ENCODE results near the gene NEUROD2. TPM values are rescaled to one million over a fixed set of nuclear protein-coding genes. Genes with fewer than 3 reads are reported as not detected.

The NEUROD2 gene
- total RNA-seq, 1 experiment from 2014 or later = 0.02 TPM

DNA sequence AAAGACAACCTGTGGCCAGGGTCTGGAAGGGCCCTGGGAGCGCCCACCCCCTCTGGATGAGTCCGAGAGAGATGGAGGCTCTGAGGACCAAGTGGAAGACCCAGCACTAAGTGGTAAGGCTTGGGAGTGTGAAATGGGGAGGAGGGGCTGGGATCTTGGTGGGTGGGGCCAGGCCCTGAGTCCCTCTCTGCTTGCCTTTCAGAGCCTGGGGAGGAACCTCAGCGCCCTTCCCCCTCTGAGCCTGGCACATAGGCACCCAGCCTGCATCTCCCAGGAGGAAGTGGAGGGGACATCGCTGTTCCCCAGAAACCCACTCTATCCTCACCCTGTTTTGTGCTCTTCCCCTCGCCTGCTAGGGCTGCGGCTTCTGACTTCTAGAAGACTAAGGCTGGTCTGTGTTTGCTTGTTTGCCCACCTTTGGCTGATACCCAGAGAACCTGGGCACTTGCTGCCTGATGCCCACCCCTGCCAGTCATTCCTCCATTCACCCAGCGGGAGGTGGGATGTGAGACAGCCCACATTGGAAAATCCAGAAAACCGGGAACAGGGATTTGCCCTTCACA lies 28.0 kb upstream of the NEUROD2 start:
- no peak for DNase-seq (ENCODE audit: low spot score)

DNA sequence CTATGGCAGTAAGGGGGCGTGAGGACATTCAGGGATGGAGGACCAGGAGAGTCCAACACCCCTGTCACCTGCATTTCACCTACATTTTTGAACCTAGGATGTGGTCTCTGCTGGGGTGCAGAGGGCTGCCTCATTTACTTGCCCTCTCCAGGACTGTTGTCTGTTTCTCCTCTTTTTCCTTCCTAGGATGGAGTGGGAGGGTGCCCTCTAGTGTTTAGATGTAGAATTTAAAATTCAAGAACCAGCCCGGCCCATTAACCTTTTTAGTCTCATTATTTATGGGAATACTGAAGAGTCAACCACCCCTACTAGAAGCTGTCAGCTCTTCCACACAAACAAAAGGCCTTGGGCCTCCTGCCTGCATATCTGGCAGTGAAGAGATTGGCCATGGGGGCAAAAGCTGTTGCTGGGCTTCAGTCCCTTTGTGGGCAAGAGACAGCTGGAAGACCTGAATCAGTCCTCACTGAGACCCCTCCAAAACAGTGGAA lies 26.7 kb upstream of the NEUROD2 start:
- DNase-seq (ENCODE audit: low spot score) = no peak

DNA sequence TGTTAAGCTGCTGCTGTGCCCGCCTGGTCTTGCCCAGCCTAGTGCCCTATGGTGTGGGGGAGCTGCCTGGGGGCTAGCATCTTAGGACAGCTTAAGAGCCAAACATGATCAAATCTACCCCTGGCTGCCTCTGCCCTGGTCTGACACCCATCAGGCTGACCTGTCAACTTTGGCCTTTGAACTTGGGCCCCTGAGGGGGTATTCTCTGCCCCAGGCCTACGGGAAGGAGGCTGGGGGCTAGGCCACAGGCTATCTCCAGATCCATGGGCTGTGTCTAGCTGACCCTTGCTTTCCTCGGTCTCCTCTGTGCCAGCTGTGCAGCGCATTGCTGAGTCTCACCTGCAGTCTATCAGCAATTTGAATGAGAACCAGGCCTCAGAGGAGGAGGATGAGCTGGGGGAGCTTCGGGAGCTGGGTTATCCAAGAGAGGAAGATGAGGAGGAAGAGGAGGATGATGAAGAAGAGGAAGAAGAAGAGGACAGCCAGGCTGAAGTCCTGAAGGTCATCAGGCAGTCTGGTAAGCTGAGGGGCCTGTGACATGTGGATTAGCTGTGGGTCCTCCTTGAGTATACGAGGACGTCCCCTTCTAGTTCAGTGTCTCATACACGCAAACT lies 26.0 kb upstream of the NEUROD2 start:
- DNase-seq (ENCODE audit: low spot score) = no peak

DNA sequence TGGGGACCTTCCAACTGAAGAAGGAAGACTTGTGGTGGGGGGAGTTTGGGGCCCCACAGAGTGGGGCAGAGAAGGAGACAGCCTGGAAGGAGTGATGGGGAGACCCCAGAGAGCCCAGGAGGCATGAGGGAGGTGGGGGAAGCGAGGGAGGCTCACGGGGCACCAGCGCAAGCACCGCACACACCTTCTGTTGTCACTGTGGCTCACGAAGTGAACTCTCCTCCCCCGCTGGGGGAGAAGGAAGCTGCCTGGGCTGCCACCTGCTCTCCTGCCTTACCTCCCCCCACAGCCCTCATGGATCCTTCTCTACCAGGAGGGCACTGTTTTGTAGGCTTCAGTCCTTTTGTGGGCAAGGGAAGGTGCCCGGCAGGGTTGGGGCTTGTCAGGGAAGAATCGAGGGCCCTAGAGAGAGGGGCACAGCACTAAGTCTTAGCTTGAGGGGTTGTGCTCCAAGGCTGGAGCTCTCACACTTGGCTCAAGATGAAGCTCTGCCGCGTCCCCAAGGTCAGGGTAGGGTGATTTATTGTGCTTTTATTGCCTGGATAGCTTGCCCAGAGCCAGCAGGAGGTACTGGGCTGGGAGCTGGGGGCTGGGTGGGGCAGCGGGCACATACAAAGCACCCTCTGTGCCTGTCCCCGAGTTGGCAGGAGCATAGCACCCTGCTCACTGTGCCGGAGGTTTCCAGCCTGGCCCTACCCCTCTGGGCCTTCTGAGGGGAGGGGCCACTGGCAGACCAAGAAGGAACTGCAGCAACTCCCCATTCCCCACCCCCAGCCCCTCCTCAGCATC lies 24.6 kb upstream of the NEUROD2 start:
- DNase-seq (ENCODE audit: low spot score) = no peak

DNA sequence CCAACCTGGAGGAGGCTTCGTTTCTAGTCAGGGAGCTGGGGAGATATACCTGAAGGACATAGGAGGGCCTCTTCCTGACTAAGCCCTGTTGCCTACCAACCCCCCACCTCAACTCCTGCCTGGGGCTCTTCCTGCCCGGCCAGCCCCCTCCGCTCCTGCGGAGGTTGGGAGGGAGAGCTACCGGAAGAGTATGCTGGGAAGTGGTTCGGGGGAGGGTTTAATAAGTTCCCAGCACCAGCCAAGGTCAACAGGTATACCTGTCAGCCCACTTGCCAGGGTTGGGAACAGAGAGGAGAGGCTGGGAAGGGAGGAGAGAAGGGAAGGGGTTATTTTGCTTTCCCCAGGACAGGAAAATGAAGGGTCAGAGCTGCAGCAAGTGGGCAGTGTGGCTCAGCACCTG lies 23.7 kb upstream of the NEUROD2 start:
- no peak for DNase-seq (ENCODE audit: low spot score)

DNA sequence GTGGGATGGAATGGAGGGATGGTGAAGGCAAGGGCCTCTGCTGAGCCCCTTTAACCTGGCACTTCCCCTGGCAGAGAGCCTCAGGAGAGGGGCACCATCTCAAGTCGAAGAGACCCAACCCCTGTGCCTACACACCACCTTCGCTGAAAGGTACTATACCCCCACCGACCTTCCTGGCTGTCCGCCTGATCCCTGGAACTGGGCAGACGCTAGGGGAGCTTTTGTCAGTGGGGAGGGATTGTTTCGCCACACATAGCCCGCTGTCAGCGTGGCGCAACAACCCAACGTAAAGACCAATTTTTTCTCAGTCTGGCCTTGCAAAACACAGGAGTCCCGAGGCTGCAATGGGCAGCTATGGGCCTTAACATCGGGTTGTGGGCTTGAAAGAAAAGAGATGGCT lies 22.2 kb upstream of the NEUROD2 start:
- no peak for DNase-seq (ENCODE audit: low spot score)

DNA sequence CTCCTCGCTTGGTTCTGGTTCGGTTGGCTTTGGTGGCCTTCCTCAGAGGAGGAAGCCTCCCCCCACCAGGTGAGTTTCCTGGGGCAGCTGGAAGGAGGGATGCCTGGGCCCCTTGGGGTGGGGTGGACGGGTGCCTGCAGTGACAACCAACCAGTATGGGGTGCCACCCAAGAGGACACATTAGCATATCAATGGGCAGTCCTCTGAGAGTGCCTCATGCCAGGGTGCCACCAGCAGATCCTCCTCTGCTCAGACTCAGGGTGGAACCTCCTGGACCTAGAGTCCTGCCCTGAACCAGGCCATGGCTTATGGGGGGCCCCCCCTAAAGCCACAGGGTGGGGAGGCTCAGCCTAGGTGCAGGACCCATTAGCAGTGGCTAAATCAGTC lies 21.8 kb upstream of the NEUROD2 start:
- no peak for DNase-seq (ENCODE audit: low spot score)

DNA sequence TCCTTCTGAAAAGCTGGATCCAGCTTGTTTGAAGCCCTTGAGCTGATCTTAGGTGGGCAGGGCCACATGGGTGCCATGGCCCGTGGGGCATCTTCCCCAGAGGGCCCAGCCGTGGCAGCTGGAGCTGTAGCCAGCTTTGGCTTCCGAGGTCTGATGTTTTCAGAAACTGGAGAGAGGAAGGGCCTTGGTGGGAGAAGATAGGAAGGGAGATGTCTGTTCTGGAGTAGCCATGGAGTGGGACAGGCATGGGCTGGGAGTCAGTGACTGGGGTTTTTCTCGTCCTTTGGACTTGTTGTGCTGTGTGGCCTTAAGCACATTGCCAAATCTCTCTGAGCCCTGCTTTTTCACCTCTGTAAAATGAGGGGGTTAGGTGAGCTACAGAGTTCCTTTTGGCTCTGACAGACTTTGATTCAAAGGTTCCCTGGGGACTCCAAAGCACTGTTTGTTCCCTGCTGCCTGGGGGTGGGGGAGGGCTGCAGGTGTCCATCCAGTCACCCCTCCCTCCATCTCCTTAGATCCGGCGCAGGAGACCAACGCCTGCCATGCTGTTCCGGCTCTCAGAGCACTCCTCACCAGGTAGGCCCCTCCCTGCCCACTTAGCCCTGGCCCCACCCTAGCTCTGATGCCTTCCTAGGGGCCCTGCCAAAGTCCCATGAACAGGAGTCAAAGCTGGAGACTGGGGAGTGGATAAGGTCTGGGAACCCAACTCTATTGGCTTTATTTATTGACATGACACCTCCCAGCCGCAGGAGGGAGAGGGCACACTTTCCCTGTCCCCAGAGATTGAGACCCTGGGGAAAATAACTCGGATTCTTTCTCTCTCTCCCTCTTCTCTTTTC lies 21.2 kb upstream of the NEUROD2 start:
- no peak for DNase-seq (ENCODE audit: low spot score)

DNA sequence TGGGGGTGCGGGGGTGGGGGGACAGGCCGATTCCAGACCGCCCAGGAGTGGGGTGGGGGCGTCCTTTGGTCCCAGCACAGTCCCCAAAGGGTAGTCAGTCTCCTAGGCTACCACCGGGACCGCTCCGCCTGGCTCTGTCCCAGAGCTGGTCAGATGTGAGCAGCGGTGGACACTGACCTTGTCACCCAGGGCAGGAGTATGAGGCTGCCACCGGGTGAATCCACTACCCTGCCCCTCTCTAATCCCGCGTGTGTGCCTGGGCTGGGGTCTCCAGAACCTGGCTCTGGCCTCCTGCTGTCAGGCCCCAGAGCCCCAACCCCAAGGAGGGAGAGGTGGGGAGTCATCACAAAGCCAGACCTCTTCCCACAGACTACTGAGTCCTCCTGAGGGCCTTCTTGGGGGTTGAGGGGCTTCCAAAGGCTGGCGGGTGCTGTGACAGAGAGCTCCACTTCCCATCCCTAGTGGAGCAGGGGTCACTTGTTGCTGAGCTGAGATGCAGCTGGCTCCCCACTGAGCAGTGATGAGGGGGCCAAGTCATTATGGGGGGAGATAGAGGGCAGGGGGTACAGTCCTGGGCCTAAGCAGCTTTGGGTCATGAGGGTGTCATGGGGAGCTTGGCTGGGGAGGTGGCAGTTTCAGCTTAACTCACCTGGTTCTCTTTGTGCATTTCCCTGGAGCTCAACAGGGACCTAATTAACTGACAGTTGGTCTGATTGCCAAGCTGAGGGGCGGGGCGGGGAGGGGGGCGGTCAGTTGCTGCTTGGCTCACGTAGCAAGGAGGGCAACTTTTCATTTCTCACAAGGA lies 20.2 kb upstream of the NEUROD2 start:
- DNase-seq (ENCODE audit: low spot score) = no peak

DNA sequence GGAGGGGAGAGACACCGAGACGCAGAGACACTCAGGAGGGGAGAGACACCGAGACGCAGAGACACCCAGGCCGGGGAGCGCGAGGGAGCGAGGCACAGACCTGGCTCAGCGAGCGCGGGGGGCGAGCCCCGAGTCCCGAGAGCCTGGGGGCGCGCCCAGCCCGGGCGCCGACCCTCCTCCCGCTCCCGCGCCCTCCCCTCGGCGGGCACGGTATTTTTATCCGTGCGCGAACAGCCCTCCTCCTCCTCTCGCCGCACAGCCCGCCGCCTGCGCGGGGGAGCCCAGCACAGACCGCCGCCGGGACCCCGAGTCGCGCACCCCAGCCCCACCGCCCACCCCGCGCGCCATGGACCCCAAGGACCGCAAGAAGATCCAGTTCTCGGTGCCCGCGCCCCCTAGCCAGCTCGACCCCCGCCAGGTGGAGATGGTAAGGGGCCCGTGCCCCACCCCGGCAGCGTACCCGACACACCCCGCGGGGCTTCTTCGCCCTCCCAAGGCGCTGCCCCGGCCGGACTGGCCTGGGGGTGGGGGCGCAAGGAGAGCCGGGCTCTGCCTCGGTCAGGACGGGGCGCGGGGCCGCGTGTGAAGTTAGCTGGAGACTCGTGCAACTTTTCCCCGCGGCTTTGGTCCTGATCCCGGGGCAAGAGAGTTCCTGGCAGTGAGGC lies 19.5 kb upstream of the NEUROD2 start:
- no peak for DNase-seq (ENCODE audit: low spot score)

DNA sequence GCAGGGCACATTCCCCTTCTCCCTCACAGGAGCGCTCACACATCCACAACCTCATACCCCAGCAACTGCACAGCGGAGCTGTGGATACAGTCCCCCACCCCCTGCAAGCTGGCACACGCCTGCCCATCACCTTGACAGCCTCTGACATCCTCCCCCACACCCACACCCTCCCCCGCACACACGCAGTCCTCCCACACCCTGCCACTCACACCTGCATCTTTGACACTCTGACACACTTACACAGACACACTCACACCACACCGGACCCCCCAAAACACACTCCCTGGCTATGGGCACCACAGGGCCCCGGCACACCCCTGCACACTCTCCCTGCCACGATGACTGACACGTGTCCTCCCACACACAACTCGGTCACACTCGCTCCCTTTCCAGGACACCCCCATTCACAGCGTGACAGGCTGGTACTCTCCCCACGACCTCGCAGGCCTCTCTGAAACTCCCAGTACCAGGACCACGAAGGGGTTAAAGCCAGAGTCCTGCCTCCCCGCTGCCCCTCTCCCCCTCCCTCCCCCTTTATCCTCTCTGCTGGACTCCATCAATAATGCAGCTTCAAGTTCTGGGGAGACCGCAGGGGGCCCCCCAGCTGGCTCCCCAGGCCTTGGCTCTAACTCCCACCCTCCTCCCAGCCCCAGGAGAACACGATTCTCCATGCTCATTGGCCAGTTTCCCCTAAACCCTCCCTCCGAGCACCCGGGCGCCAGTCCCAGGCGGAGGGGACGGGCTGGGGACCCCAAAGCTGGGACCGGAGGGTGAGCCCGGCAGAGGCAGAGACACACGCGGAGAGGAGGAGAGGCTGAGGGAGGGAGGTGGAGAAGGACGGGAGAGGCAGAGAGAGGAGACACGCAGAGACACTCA lies 18.7 kb upstream of the NEUROD2 start, which contains the start of gene PPP1R1B:
Gene PPP1R1B, plus strand, starts transcription at position 782 of the 876 bp plus-strand sequence. CDS start 441 bp downstream, outside the sequence.
- DNase-seq (ENCODE audit: low spot score) = no peak

DNA sequence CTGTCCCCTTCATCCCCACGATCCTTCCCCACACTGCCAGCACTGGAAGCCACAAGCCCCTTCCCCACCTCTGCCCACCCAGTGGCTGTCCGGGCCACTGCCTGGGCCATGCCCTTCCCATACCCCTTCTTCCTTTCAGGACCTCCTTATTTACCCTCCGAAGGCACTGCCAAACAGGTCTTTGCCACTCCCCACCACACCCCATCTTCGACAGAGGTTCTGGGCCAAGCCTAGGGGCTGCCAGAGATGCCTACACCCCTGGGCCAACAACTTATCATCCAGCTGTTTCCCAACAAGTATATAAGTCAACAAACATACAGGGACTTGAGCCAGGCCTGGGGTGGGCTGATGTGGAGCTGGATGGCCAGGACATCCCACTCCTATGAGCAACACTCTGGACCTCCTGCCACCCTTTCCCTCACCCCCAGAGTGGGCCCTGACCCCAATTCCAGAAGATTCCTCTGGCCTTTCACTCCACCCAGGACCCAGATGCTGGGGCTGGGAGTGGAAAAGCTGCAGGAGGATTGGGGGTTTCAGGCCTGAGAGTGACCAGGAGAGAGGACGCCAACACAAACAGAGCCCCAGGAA lies 17.6 kb upstream of the NEUROD2 start:
- no peak for DNase-seq (ENCODE audit: low spot score)

DNA sequence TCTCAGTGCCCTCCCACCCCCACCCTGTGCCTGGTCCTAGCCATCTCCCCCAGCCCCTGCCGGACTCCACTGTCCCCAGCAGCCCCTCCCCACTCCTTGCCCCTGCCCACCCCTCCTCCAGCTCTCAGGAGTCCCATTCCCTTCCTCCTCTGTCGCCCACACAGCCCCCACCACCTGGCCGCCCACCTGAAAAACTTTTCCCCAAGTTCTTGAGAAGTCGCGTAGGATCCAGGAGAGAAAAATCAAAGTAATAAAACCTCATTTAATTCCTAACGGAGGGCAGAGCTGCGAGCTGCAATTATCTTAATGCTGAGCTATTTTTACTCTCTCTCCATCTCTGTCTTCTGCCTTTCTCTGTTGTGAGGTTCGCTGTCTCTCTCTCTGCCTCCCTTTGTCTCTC lies 16.6 kb upstream of the NEUROD2 start:
- no peak for DNase-seq (ENCODE audit: low spot score)

DNA sequence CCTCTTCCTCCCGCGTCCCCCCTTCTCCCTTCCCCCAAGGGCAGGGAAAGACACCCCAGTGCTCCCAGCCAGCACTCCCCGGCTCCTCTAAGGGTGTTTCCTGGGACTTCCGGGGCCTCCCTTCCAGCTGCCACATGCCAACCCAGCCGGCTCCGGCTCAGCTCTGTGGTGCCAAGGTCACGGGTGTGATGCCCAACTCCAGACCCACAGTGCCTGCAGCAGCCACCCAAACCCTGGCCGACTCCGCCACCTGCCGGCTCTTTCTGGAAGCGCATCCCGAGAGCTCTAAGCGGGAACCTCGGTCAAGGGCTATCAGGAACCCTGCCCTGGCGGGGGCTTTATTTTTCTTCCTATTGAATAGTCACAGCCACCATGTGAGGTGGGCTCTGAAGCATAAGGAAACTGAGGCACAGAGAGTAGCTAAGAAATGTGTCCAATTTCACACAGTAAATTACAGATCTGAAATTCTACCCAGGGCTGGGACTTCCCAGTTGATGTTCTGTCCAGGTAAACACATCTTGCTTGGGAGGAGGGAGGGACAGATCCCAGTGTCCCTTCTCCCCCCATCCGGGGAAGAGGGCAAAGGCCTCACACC lies 15.7 kb upstream of the NEUROD2 start:
- DNase-seq (ENCODE audit: low spot score) = peak; percentile 67

DNA sequence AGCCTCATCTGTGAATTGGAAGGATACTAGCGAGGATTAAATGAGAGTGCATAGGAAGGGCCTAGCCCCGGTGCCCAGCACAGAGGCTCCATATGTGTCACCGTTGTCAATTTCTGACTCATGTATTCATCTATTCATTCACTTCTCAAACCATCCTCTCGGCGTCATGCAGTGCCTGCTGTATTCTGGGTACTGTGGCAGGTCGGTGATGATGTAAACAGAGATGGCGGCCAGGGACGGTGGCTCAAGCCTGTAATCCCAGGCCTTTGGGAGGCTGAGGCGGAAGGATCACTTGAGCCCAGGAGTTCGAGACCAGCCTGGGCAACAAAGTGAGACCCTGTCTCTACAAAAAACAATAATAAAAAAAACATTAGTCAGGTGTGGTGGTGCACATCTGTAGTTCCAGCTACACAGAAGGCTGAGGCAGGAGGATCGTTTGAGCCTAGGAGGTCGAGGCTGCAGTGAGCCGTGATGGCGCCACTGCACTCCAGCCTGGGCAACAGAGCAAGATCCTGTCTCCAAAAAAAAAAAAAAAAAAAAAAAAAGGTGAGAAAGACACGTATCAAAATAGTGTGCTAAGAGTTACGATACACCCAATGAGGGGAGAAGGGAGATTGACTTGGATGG lies 14.8 kb upstream of the NEUROD2 start:
- no peak for DNase-seq (ENCODE audit: low spot score)

DNA sequence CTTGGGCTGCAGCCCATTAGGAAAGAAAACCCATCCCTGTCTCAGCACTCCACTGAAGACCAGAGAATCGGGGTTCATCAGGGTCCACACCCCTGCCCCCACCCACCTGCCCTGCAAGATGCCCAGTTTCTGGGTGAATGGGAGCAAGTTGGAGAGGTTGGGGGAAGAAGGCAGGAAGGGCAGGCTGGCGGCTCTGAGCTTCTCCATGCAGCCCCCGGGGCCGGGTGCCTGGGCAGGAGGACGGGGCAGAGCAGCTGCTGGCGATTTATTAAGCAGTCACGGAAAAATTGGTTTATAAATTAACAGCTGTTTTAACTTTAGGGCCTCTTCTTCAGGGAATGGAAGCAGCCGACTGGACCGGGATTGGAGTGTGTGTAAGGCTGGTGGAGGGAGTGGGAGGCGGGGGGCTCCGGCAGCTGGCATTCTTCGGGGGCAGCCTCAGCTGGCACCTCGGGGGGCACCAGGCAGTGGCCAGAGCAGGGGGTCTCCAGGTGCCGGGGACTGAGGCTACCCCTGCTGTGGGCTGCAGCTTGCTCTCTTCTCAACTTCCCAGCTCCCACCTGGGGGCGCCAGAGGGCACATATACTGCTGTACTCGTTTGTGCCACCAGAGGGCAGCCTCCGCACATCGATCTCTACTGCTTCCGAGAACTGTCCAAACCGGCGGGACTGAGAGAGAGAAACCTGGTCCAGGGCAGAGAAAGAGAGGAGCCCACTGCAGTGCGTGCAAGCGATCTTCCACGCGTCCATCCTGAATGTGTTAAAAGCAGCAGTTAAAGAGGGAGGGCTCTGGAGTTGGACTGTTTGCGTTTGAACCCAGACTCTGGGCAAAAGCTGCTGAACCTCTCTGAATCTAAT lies 14.0 kb upstream of the NEUROD2 start:
- DNase-seq (ENCODE audit: low spot score) = peak; percentile 67

DNA sequence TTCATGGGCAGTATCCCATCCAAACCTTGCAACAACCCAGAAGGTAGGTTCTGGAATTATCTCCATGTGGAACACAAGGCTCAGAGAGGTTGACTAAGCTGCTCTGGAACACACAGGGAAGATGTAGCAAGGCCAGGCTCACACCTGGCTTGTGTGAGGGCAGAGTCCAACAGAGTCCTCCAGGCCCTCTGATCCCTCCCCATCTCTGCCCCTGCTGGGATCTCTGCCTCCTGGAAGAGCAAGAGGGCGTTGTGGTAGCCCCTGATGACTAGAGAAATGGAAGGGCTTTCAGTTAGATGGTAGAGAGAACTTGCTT lies 12.0 kb upstream of the NEUROD2 start:
- DNase-seq (ENCODE audit: low spot score) = no peak
